Vagina (tissue), 2 donors: ENCODE data around the gene USP20.

ENCODE experiments used
- POLR2A ChIP-seq, 2 donors: fragments of 450-650 bp; IDR thresholded peaks; one replicate each; pipeline ENCODE4 v1.6.1; 2017; ENCODE audit warnings: antibody characterized with exemption in 2 of 2, mild to moderate bottlenecking in 2 of 2, moderate library complexity in 2 of 2
- POLR2AphosphoS5 ChIP-seq, 2 donors: sonication (generic); formaldehyde crosslinking; IDR thresholded peaks; one replicate each; pipeline ENCODE4 v1.9.0; 2017; ENCODE audit warnings: antibody characterized with exemption in 2 of 2, mild to moderate bottlenecking in 2 of 2, low read depth in 1 of 2; ENCODE audit not compliant: insufficient read depth in 1 of 2

- TF ChIP-seq POLR2A (IDR thresholded peaks at IDR 0.05) (no peak), POLR2AphosphoS5 (IDR thresholded peaks at IDR 0.05; ENCODE audit: insufficient read depth in 1 of 2, low read depth in 1 of 2) (no peak)
These were observed 40.7 kb upstream of the USP20 start for GRCh38 chr9:129794549-129794948.
